ENCODE measurements around the gene MRPL34. TPM values are rescaled to one million over a fixed set of nuclear protein-coding genes. Genes with fewer than 3 reads are reported as not detected.
"Not testable (repeated sequence)": the region's sequence is repeated elsewhere in the genome, so short reads cannot be mapped to it uniquely, and the experiment has no call there.

MRPL34 gene
- total and polyA plus RNA-seq, 2 experiments from 2014 or later, result 23.0 to 78.8 TPM

DNA sequence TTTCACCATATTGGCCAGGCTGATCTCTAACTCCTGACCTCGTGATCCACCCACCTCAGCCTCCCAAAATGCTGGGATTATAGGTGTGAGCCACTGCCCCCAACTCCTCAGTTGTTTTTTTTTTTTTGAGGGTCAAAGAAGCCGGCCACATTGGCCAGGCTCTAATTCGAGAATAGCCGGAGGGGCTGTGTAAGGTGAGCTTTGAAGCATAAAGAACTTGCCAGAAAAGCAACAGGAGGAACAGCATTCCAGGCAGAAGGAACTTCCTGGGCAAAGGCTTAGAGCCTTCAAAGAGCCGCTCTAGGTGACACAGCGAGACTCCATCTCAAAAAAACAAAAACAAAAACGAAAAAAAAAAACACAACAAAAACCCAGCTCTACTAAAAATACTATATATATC, 39.6 kb upstream of the MRPL34 start:
- no peak for DNase-seq
- no peak overlapping the region for H3K4me3 ChIP-seq
- TF ChIP-seq EZH2 (IDR thresholded peaks at IDR 0.05; ENCODE audit: insufficient read depth, poor library complexity, severe bottlenecking) (no peak), EZH2phosphoT487 (IDR thresholded peaks at IDR 0.05; ENCODE audit: insufficient read depth, low read depth) (no peak)
- H3K27me3 ChIP-seq (replicated peaks; ENCODE audit: insufficient read depth), result no peaks in the 10 kb centered on the region
- H3K79me2 ChIP-seq (ENCODE audit: insufficient read depth), result peaks cover 30% of the 10 kb centered on the region
- H3K9me2 ChIP-seq (ENCODE audit: insufficient read depth), result no peaks in the 10 kb centered on the region
- in situ Hi-C loops (cut with MboI), result no loop called here
- H2AFZ ChIP-seq, result peak overlapping the region; percentile 65
- peaks cover 7% of the 10 kb centered on the region for H3F3A ChIP-seq (ENCODE audit: insufficient read depth)
- no peak overlapping the region for H3K27ac ChIP-seq
- H3K9me3 ChIP-seq (ENCODE audit: low read depth), result no peaks in the 10 kb centered on the region
- H3K4me2 ChIP-seq (ENCODE audit: unreplicated experiment), result no peak overlapping the region
- H3K9ac ChIP-seq, result no peak overlapping the region
- WGBS, 2 experiments (ENCODE audit: low coverage in 1 of 2, low lambda C conversion rate in 2 of 2, missing lambda C conversion rate in 2 of 2), result 88 to 91% methylated on average over 7 of the region's 7 CpGs
- H3K4me1 ChIP-seq (ENCODE audit: insufficient read depth), result peaks cover 6% of the 10 kb centered on the region
- no peaks in the 10 kb centered on the region for H4K20me1 ChIP-seq (ENCODE audit: insufficient read depth)
- H3K36me3 ChIP-seq (ENCODE audit: low read depth), result no peaks in the 10 kb centered on the region

DNA sequence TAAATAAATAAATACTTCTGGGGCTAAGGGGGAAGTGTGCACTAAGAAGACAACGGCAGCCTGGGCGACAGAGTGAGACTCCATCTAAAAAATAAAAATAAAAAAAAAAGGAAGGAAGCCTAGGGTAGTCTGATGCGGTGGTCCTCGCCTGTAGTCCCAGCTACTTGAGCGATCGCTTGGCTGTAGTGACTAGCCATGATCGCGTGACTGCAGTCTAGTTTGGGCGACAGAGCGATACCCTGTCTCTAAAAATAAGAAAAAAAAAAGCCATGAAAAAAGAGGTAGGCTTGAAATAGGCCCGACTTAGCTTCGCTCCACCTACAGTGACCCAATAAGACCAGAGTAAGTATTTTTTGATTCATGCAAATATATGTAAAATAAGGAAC, 39.1 kb upstream of the MRPL34 start:
- WGBS, 2 experiments (ENCODE audit: low coverage in 1 of 2, low lambda C conversion rate in 2 of 2, missing lambda C conversion rate in 2 of 2), result 75 to 76% methylated on average over 12 of the region's 12 CpGs

DNA sequence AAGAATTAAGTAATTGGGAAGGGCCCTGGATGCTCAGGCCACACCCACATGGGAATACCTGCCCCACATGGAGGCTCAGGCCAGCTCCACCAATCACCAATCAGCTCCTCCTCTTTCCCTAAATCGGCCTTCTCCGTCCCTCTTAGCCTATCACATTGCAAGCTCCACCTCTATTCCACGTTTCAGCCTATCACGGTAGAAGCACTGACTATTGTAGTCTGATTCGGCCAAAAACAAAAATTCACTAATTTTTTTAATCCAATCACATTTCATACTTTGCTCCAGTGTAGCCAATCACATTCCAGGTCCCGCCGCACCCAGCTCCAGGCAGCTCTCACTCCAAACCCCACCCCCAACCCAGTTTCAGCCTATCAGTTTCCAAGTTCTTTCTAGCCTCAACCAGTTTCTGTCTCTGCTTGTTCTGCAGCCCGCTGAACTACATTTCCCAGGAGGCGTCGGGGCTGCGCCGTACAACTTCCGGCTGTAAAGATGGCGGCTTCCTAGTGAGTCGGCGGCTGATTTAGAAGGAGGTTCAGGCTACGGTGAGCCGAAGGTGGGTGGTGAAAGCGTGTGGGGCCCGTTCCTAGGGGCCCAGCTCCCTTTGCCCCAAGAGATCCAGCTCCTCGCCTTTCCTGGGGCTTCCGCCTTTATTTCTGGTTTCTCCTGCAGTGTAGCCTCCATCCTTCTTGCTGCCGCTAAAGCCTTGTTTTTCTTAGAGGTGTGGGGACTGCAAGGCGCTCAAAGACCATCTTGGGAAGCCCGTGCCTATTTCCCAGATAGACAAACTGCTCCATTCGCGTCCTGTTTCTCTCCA, 38.5 kb upstream of the MRPL34 start, which contains the start of gene BABAM1:
Gene BABAM1 (plus strand): TSS at position 469 of the 814 bp plus-strand sequence. CDS start 1,364 bp downstream, outside the sequence.
- Histone ChIP-seq H2AFZ (peak within 1 kb of the TSS; percentile 96), H3K4me3 (peak within 1 kb of the TSS; percentile 96), H3K4me1 (ENCODE audit: insufficient read depth) (peaks cover 6% of the 10 kb centered on the region), H3K4me2 (ENCODE audit: unreplicated experiment) (peak within 1 kb of the TSS; percentile 97), H4K20me1 (ENCODE audit: insufficient read depth) (no peaks in the 10 kb centered on the region), H3K9me2 (ENCODE audit: insufficient read depth) (no peaks in the 10 kb centered on the region), H3K27me3 (replicated peaks; ENCODE audit: insufficient read depth) (no peaks in the 10 kb centered on the region), H3F3A (ENCODE audit: insufficient read depth) (peaks cover 7% of the 10 kb centered on the region), H3K9ac (peak within 1 kb of the TSS; percentile 88), H3K9me3 (ENCODE audit: low read depth) (no peaks in the 10 kb centered on the region), H3K79me2 (ENCODE audit: insufficient read depth) (peaks cover 30% of the 10 kb centered on the region), H3K36me3 (ENCODE audit: low read depth) (0 out of 2 replicates have a peak, but pooled peaks cover 4% of the 10 kb centered on the region), H3K27ac (peak within 1 kb of the TSS; percentile 68)
- 0 to 1% methylated on average over 27 of the region's 27 CpGs for WGBS, 2 experiments (ENCODE audit: low coverage in 1 of 2, low lambda C conversion rate in 2 of 2, missing lambda C conversion rate in 2 of 2)
- TF ChIP-seq EZH2phosphoT487 (IDR thresholded peaks at IDR 0.05; ENCODE audit: insufficient read depth, low read depth) (no peak), EZH2 (IDR thresholded peaks at IDR 0.05; ENCODE audit: insufficient read depth, poor library complexity, severe bottlenecking) (no peak)
- in situ Hi-C loops (cut with MboI), result no loop called here
- DNase-seq, result peak; percentile 98

More for the DNA sequence above, 39.1 kb upstream of the MRPL34 start:
- Histone ChIP-seq H3K27me3 (replicated peaks; ENCODE audit: insufficient read depth) (no peaks in the 10 kb centered on the region), H3K9ac (no peak overlapping the region), H3K36me3 (ENCODE audit: low read depth) (0 out of 2 replicates have a peak, but pooled peaks cover 4% of the 10 kb centered on the region), H2AFZ (peak overlapping the region; percentile 65), H3K27ac (no peak overlapping the region), H3K4me3 (no peak overlapping the region), H4K20me1 (ENCODE audit: insufficient read depth) (no peaks in the 10 kb centered on the region), H3K9me3 (ENCODE audit: low read depth) (no peaks in the 10 kb centered on the region), H3K79me2 (ENCODE audit: insufficient read depth) (peaks cover 30% of the 10 kb centered on the region), H3K4me2 (ENCODE audit: unreplicated experiment) (no peak overlapping the region), H3K4me1 (ENCODE audit: insufficient read depth) (peaks cover 6% of the 10 kb centered on the region), H3K9me2 (ENCODE audit: insufficient read depth) (no peaks in the 10 kb centered on the region), H3F3A (ENCODE audit: insufficient read depth) (peaks cover 7% of the 10 kb centered on the region)
- in situ Hi-C loops (cut with MboI), result no loop called here
- TF ChIP-seq EZH2 (IDR thresholded peaks at IDR 0.05; ENCODE audit: insufficient read depth, poor library complexity, severe bottlenecking) (no peak), EZH2phosphoT487 (IDR thresholded peaks at IDR 0.05; ENCODE audit: insufficient read depth, low read depth) (no peak)
- DNase-seq, result no peak

DNA sequence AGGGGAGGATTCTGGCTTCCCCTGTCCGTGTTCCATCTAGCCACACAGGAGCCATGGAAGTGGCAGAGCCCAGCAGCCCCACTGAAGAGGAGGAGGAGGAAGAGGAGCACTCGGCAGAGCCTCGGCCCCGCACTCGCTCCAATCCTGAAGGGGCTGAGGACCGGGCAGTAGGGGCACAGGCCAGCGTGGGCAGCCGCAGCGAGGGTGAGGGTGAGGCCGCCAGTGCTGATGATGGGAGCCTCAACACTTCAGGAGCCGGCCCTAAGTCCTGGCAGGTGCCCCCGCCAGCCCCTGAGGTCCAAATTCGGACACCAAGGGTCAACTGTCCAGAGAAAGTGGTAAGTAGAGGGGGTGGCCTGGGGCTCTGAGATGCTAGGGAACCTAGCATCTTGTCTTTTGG, 36.9 kb upstream of the MRPL34 start:
- no peak for DNase-seq
- no peak for TF ChIP-seq EZH2phosphoT487 (IDR thresholded peaks at IDR 0.05; ENCODE audit: insufficient read depth, low read depth)
- no peak for TF ChIP-seq EZH2 (IDR thresholded peaks at IDR 0.05; ENCODE audit: insufficient read depth, poor library complexity, severe bottlenecking)
- H3K27me3 ChIP-seq (replicated peaks; ENCODE audit: insufficient read depth), result no peaks in the 10 kb centered on the region
- H3K9me3 ChIP-seq (ENCODE audit: low read depth), result no peaks in the 10 kb centered on the region
- peaks cover 30% of the 10 kb centered on the region for H3K79me2 ChIP-seq (ENCODE audit: insufficient read depth)
- H3K9ac ChIP-seq, result peak overlapping the region; percentile 88
- peaks cover 11% of the 10 kb centered on the region; the same call in 1 of the 2 replicates for H3K36me3 ChIP-seq (ENCODE audit: low read depth)
- H3K4me3 ChIP-seq, result peak overlapping the region; percentile 96; the same call in 1 of the 2 replicates
- H3K4me2 ChIP-seq (ENCODE audit: unreplicated experiment), result peak overlapping the region; percentile 97
- H3K9me2 ChIP-seq (ENCODE audit: insufficient read depth), result no peaks in the 10 kb centered on the region
- H4K20me1 ChIP-seq (ENCODE audit: insufficient read depth), result no peaks in the 10 kb centered on the region
- H3K27ac ChIP-seq, result peak overlapping the region; percentile 68
- peaks cover 6% of the 10 kb centered on the region for H3K4me1 ChIP-seq (ENCODE audit: insufficient read depth)
- peaks cover 7% of the 10 kb centered on the region for H3F3A ChIP-seq (ENCODE audit: insufficient read depth)
- in situ Hi-C loops (cut with MboI), result no loop called here
- 88 to 90% methylated on average over 13 of the region's 13 CpGs for WGBS, 2 experiments (ENCODE audit: low coverage in 1 of 2, low lambda C conversion rate in 2 of 2, missing lambda C conversion rate in 2 of 2)
- no peak overlapping the region for H2AFZ ChIP-seq

DNA sequence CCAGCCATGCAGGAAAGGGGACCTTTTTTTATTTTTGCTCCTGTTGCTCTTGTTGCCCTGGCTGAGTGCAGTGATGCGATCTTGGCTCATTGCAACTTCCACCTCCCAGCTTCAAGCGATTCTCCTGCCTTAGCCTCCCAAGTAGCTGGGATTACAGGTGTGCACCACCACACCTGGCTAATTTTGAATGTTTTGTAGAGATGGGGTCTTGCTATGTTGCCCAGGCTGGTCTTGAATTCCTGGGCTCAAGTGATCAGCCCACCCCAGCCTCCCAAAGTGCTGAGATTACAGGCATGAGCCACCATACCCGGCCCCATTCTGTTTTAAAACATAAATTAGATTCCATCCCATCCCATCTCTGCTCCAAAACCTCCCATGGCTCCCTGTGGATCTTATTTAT, 30.8 kb upstream of the MRPL34 start:
- not testable (repeated sequence) for H3K4me2 ChIP-seq (ENCODE audit: unreplicated experiment); DNase-seq; H3K9ac ChIP-seq; H4K20me1 ChIP-seq (ENCODE audit: insufficient read depth); H3K9me3 ChIP-seq (ENCODE audit: low read depth); H3K4me3 ChIP-seq; H3K27ac ChIP-seq; H3F3A ChIP-seq (ENCODE audit: insufficient read depth); H3K9me2 ChIP-seq (ENCODE audit: insufficient read depth); H2AFZ ChIP-seq; H3K79me2 ChIP-seq (ENCODE audit: insufficient read depth); H3K4me1 ChIP-seq (ENCODE audit: insufficient read depth); H3K27me3 ChIP-seq (replicated peaks; ENCODE audit: insufficient read depth)
- H3K36me3 ChIP-seq (ENCODE audit: low read depth), result peaks cover 11% of the 10 kb centered on the region; the same call in 1 of the 2 replicates
- in situ Hi-C loops (cut with MboI), result loop anchor here (10.0 kb wide), 1 partner anchor 200 kb away; the partner anchor contains the start of genes HAUS8 and MYO9B
- 96 to 97% methylated on average over 3 of the region's 3 CpGs for WGBS, 2 experiments (ENCODE audit: low coverage in 1 of 2, low lambda C conversion rate in 2 of 2, missing lambda C conversion rate in 2 of 2)
